DND-41 (cell line): ENCODE measurements around the gene PDE1A.

Experiments used
- EZH2 ChIP-seq: IDR thresholded peaks from 3 replicates; pipeline ENCODE4 v1.6.1; 2012; ENCODE audit warnings: borderline replicate concordance, low read depth, mild to moderate bottlenecking, moderate library complexity, low read length, inconsistent platforms; ENCODE audit not compliant: severe bottlenecking
- TF ChIP-seq, protein P1 (sequence below): IDR thresholded peaks from 2 replicates; pipeline ENCODE4 v1.5.1; 2012; ENCODE audit warnings: borderline replicate concordance, low read length, moderate library complexity, mild to moderate bottlenecking; ENCODE audit not compliant: poor library complexity, severe bottlenecking; ENCODE audit errors: extremely low read depth

DNA sequence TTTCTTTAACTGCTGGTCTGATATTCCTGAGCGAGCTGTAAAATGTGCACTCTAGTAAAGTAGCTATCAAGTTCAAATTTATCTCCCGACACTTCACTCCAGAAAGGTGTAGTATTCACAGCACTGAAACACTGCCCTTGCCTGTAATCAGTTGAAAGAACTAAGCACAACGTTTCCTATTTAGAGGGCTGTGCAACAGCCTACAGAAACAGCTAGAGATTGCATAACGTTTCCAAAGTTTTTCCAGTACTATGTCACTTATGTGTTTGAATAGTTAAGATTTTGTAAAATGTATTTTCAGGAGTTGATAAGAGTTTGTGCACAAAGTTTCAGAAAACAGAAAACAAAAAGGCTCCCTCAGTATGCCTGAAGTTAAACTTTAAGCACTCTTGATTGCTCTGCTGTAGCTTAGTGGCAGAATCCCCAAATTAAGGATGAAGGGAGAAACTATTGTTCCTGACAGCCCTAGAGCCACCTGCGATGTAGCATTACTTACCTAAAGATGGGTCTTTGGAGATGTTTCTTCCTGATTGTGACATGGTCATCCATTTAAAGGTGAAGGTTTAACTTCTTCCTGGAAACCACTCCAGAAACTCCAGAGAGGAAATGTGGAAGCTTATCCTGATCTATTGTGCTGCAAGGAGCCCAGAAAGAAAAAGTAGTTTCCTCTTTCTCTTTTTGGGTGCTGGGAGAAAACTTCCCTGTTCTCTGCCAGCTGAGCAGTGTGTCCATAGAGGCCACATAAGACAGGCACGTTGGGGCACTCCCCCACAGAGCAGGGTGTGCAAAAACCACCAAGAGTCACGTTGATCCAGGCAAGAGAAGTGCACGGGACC is 536 bp downstream of the PDE1A start:
- TF ChIP-seq, protein P1, sequence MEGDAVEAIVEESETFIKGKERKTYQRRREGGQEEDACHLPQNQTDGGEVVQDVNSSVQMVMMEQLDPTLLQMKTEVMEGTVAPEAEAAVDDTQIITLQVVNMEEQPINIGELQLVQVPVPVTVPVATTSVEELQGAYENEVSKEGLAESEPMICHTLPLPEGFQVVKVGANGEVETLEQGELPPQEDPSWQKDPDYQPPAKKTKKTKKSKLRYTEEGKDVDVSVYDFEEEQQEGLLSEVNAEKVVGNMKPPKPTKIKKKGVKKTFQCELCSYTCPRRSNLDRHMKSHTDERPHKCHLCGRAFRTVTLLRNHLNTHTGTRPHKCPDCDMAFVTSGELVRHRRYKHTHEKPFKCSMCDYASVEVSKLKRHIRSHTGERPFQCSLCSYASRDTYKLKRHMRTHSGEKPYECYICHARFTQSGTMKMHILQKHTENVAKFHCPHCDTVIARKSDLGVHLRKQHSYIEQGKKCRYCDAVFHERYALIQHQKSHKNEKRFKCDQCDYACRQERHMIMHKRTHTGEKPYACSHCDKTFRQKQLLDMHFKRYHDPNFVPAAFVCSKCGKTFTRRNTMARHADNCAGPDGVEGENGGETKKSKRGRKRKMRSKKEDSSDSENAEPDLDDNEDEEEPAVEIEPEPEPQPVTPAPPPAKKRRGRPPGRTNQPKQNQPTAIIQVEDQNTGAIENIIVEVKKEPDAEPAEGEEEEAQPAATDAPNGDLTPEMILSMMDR: no peak
- TF ChIP-seq EZH2: no peak
